HG03571 (cell line): ENCODE results near the gene KIF12.

Experiments used
- ATAC-seq: cut with Tn5 transposase; IDR thresholded peaks from one replicate; pipeline ENCODE4 v1.9.1; 2021; ENCODE audit not compliant: unreplicated experiment

KIF12 gene

GRCh38 chr9:114070188-114071103 lies 28.6 kb downstream of the KIF12 start:
- ATAC-seq = no peak

GRCh38 chr9:114069476-114070187 lies 29.5 kb downstream of the KIF12 start:
- ATAC-seq = no peak

GRCh38 chr9:114065304-114065703 lies 33.8 kb downstream of the KIF12 start:
- no peak for ATAC-seq

- no peak for ATAC-seq
These were observed 37.1 kb downstream of the KIF12 start for GRCh38 chr9:114061830-114062474.

- no peak for ATAC-seq
These were observed 37.8 kb downstream of the KIF12 start for GRCh38 chr9:114061292-114061691.

- ATAC-seq = no peak
These were observed 38.4 kb downstream of the KIF12 start for GRCh38 chr9:114060711-114061110.

GRCh38 chr9:114060070-114060469 lies 39.0 kb downstream of the KIF12 start:
- no peak for ATAC-seq

- ATAC-seq = no peak
These were observed 39.9 kb downstream of the KIF12 start for GRCh38 chr9:114059047-114059803.

- ATAC-seq = no peak
These were observed 40.4 kb downstream of the KIF12 start for GRCh38 chr9:114058688-114059046.

- no peak for ATAC-seq
These were observed 41.8 kb downstream of the KIF12 start for GRCh38 chr9:114057161-114057885.

GRCh38 chr9:114056527-114056926 lies 42.6 kb downstream of the KIF12 start:
- no peak for ATAC-seq

GRCh38 chr9:114055894-114056293 lies 43.2 kb downstream of the KIF12 start:
- ATAC-seq = no peak

- no peak for ATAC-seq
These were observed 44.0 kb downstream of the KIF12 start for GRCh38 chr9:114055061-114055460.

GRCh38 chr9:114054191-114054690 lies 44.9 kb downstream of the KIF12 start:
- ATAC-seq = no peak

GRCh38 chr9:114053246-114054005 lies 45.7 kb downstream of the KIF12 start:
- ATAC-seq = no peak

- ATAC-seq = no peak
These were observed 47.4 kb downstream of the KIF12 start for GRCh38 chr9:114051706-114052105.

- ATAC-seq = no peak
These were observed 47.8 kb downstream of the KIF12 start for GRCh38 chr9:114051281-114051680.

- no peak for ATAC-seq
These were observed 48.4 kb downstream of the KIF12 start for GRCh38 chr9:114050646-114051045.

GRCh38 chr9:114050226-114050568 lies 48.9 kb downstream of the KIF12 start:
- no peak for ATAC-seq
